HEK293 (cell line): Measurements from ENCODE around the gene PHKB.

ENCODE experiments used
- CTCF ChIA-PET: fragments of 350-600 bp; formaldehyde crosslinking; extraction: SDS; loops from one replicate; lab custom pipeline; 2021; ENCODE audit warnings: antibody characterized with exemption; lab: Yijun Ruan, JAX
- POLR2A ChIA-PET: fragments of 300-600 bp; formaldehyde crosslinking; extraction: SDS; loops from one replicate; lab custom pipeline; 2020; ENCODE audit warnings: antibody characterized with exemption, inconsistent platforms; lab: Yijun Ruan, JAX
- H3K27ac ChIP-seq: fragments of 200-500 bp; sonication (Bioruptor generic); 2 replicates; pipeline ENCODE4 v1.5.1; 2014; ENCODE audit warnings: low read depth, low read length, control low read depth, inconsistent platforms; ENCODE audit errors: extremely low read depth
- H3K36me3 ChIP-seq, 2 experiments: fragments of 200-500 bp in 1 of 2; sonication (Bioruptor generic) in 1 of 2; 1 replicate in 1 of 2; 2 replicates in 1 of 2; pipeline ENCODE4 v1.5.1; 2014 to 2017; ENCODE audit warnings: inconsistent platforms in 2 of 2, low read length in 2 of 2; ENCODE audit not compliant: control insufficient read depth in 2 of 2, insufficient read depth in 1 of 2
- H3K4me1 ChIP-seq: fragments of 200-500 bp; sonication (Bioruptor generic); 2 replicates; pipeline ENCODE4 v1.5.1; 2014; ENCODE audit warnings: mild to moderate bottlenecking, low read length, inconsistent platforms; ENCODE audit not compliant: control insufficient read depth, insufficient read depth
- H3K4me3 ChIP-seq: 2 replicates; pipeline ENCODE4 v1.5.1; 2011; ENCODE audit warnings: low read depth, mild to moderate bottlenecking, control low read depth, low read length, moderate library complexity
- H3K9me3 ChIP-seq: fragments of 200-500 bp; sonication (Bioruptor generic); 2 replicates; pipeline ENCODE4 v1.5.1; 2014; ENCODE audit warnings: low read depth, low read length, inconsistent platforms; ENCODE audit not compliant: control insufficient read depth, insufficient read depth
- PRDM1 ChIP-seq: fragments of 450-650 bp; formaldehyde crosslinking; IDR thresholded peaks from 2 replicates; pipeline ENCODE4; 2016; ENCODE audit warnings: missing biosample characterization, missing genetic modification characterization
- REPIN1 ChIP-seq: fragments of 450-650 bp; formaldehyde crosslinking; IDR thresholded peaks from 2 replicates; pipeline ENCODE4 v1.5.1; 2017; ENCODE audit warnings: missing biosample characterization, missing genetic modification characterization, low read depth
- SALL2 ChIP-seq: fragments of 450-650 bp; formaldehyde crosslinking; IDR thresholded peaks from 2 replicates; pipeline ENCODE4 v1.5.0; 2017; ENCODE audit warnings: missing biosample characterization, mild to moderate bottlenecking, missing genetic modification characterization, borderline replicate concordance
- TSHZ1 ChIP-seq: fragments of 450-650 bp; formaldehyde crosslinking; IDR thresholded peaks from 2 replicates; pipeline ENCODE4 v1.5.1; 2016; ENCODE audit warnings: missing biosample characterization, missing genetic modification characterization, borderline replicate concordance
- ZFP69B ChIP-seq: fragments of 450-650 bp; formaldehyde crosslinking; IDR thresholded peaks from 2 replicates; pipeline ENCODE4 v1.5.1; 2016; ENCODE audit warnings: missing biosample characterization, missing genetic modification characterization
- ZNF114 ChIP-seq: fragments of 450-650 bp; formaldehyde crosslinking; IDR thresholded peaks from 2 replicates; pipeline ENCODE4 v1.5.0; 2017; ENCODE audit warnings: missing biosample characterization, missing genetic modification characterization
- ZNF138 ChIP-seq: fragments of 450-650 bp; formaldehyde crosslinking; IDR thresholded peaks from 2 replicates; pipeline ENCODE4 v1.5.1; 2016; ENCODE audit warnings: missing biosample characterization, missing genetic modification characterization, borderline replicate concordance
- ZNF148 ChIP-seq: fragments of 450-650 bp; formaldehyde crosslinking; IDR thresholded peaks from 2 replicates; pipeline ENCODE4 v1.5.0; 2017; ENCODE audit warnings: missing biosample characterization, missing genetic modification characterization, borderline replicate concordance
- ZNF169 ChIP-seq: fragments of 450-650 bp; formaldehyde crosslinking; IDR thresholded peaks from 2 replicates; pipeline ENCODE4 v1.5.1; 2016; ENCODE audit warnings: missing biosample characterization, missing genetic modification characterization
- ZNF2 ChIP-seq: fragments of 450-650 bp; formaldehyde crosslinking; IDR thresholded peaks from 2 replicates; pipeline ENCODE4 v1.5.1; 2016; ENCODE audit warnings: missing biosample characterization, missing genetic modification characterization
- ZNF350 ChIP-seq: fragments of 450-650 bp; formaldehyde crosslinking; IDR thresholded peaks from 2 replicates; pipeline ENCODE4 v1.5.0; 2017; ENCODE audit warnings: missing biosample characterization, mild to moderate bottlenecking, missing genetic modification characterization
- ZNF404 ChIP-seq: fragments of 450-650 bp; formaldehyde crosslinking; IDR thresholded peaks from 2 replicates; pipeline ENCODE4 v1.5.1; 2017; ENCODE audit warnings: missing biosample characterization, missing genetic modification characterization
- ZNF426 ChIP-seq: fragments of 450-650 bp; formaldehyde crosslinking; IDR thresholded peaks from 2 replicates; pipeline ENCODE4 v1.5.1; 2017; ENCODE audit warnings: missing biosample characterization, missing genetic modification characterization, mild to moderate bottlenecking, inconsistent platforms, moderate library complexity
- ZNF510 ChIP-seq: fragments of 450-650 bp; formaldehyde crosslinking; IDR thresholded peaks from 2 replicates; pipeline ENCODE4 v1.5.1; 2018; ENCODE audit warnings: mild to moderate bottlenecking, missing genetic modification characterization, missing biosample characterization; ENCODE audit not compliant: insufficient replicate concordance
- ZNF518A ChIP-seq: fragments of 450-650 bp; formaldehyde crosslinking; conservative IDR thresholded peaks from 2 replicates; pipeline ENCODE4 v1.5.1; 2016; ENCODE audit warnings: low read depth, missing biosample characterization, missing genetic modification characterization
- ZNF521 ChIP-seq: fragments of 450-650 bp; formaldehyde crosslinking; IDR thresholded peaks from 2 replicates; pipeline ENCODE4 v1.5.1; 2017; ENCODE audit warnings: missing biosample characterization, mild to moderate bottlenecking, missing genetic modification characterization
- ZNF529 ChIP-seq: fragments of 450-650 bp; formaldehyde crosslinking; IDR thresholded peaks from 2 replicates; pipeline ENCODE4 v1.5.1; 2017; ENCODE audit warnings: missing genetic modification characterization, missing biosample characterization; ENCODE audit not compliant: insufficient replicate concordance
- ZNF549 ChIP-seq: fragments of 450-650 bp; IDR thresholded peaks from 2 replicates; pipeline ENCODE4 v1.5.1; 2018; ENCODE audit warnings: missing biosample characterization, missing genetic modification characterization, mild to moderate bottlenecking, inconsistent platforms, moderate library complexity
- ZNF596 ChIP-seq: fragments of 450-650 bp; IDR thresholded peaks from 2 replicates; pipeline ENCODE4 v1.5.0; 2018; ENCODE audit warnings: missing biosample characterization, mild to moderate bottlenecking, missing genetic modification characterization, moderate library complexity
- ZNF660 ChIP-seq: fragments of 450-650 bp; IDR thresholded peaks from 2 replicates; pipeline ENCODE4 v1.5.1; 2018; ENCODE audit warnings: missing biosample characterization, mild to moderate bottlenecking, missing genetic modification characterization
- ZNF677 ChIP-seq: fragments of 450-650 bp; IDR thresholded peaks from 2 replicates; pipeline ENCODE4 v1.5.0; 2018; ENCODE audit warnings: missing biosample characterization, mild to moderate bottlenecking, missing genetic modification characterization, moderate library complexity
- ZNF701 ChIP-seq: fragments of 450-650 bp; formaldehyde crosslinking; IDR thresholded peaks from 2 replicates; pipeline ENCODE4 v1.5.1; 2016; ENCODE audit warnings: missing biosample characterization, missing genetic modification characterization
- ZNF768 ChIP-seq: fragments of 450-650 bp; formaldehyde crosslinking; IDR thresholded peaks from 2 replicates; pipeline ENCODE4 v1.5.1; 2018; ENCODE audit warnings: missing biosample characterization, mild to moderate bottlenecking, missing genetic modification characterization

Gene PHKB

GRCh38 chr16:47726031-47726675, 265.0 kb downstream of the PHKB start (continued):
- TF ChIP-seq ZNF701: no peak
- TF ChIP-seq ZNF529 (tag by site-specific recombination): no peak
- no peak for TF ChIP-seq ZNF677 (tag by site-specific recombination)
- no peak for TF ChIP-seq ZNF169 (tag by site-specific recombination)

GRCh38 chr16:47727131-47727530, 266.0 kb downstream of the PHKB start:
- Histone ChIP-seq H3K4me3 (no peak overlapping the region), H3K36me3 (no peaks in the 10 kb centered on the region), H3K9me3 (no peaks in the 10 kb centered on the region), H3K4me1 (no peaks in the 10 kb centered on the region), H3K27ac (no peak overlapping the region)
- ChIA-PET POLR2A (no interaction called here), CTCF (no interaction called here)
- TF ChIP-seq ZNF660 (tag by site-specific recombination): no peak
- no peak for TF ChIP-seq ZNF404 (tag by site-specific recombination)
- TF ChIP-seq REPIN1 (tag by site-specific recombination): no peak
- no peak for TF ChIP-seq ZNF510 (tag by site-specific recombination)
- no peak for TF ChIP-seq ZNF2 (tag by site-specific recombination)
- no peak for TF ChIP-seq SALL2 (tag by site-specific recombination)
- TF ChIP-seq ZNF521: no peak
- TF ChIP-seq ZNF148 (tag by site-specific recombination): no peak
- TF ChIP-seq ZFP69B (tag by site-specific recombination): no peak
- no peak for TF ChIP-seq TSHZ1 (tag by site-specific recombination)

- CTCF ChIA-PET: interaction anchor here (0.7 kb wide), 1 partner anchor 210 kb away, joined by 3 read pairs; no protein-coding TSS in a partner anchor
- POLR2A ChIA-PET: no interaction called here
- no peak overlapping the region for H3K27ac ChIP-seq
- no peaks in the 10 kb centered on the region for H3K4me1 ChIP-seq
- H3K4me3 ChIP-seq: no peak overlapping the region
- no peaks in the 10 kb centered on the region for H3K9me3 ChIP-seq
- no peaks in the 10 kb centered on the region for H3K36me3 ChIP-seq
- no peak for TF ChIP-seq ZNF521
- TF ChIP-seq ZNF768 (tag by site-specific recombination): no peak
- TF ChIP-seq ZNF518A (tag by site-specific recombination): no peak
- TF ChIP-seq ZNF549 (tag by site-specific recombination): no peak
- TF ChIP-seq PRDM1: no peak
- TF ChIP-seq ZNF596 (tag by site-specific recombination): no peak
- no peak for TF ChIP-seq ZNF114 (tag by site-specific recombination)
- no peak for TF ChIP-seq ZNF169 (tag by site-specific recombination)
- no peak for TF ChIP-seq ZNF350 (tag by site-specific recombination)
- no peak for TF ChIP-seq ZNF138
- no peak for TF ChIP-seq ZNF426 (tag by site-specific recombination)
Observed at GRCh38 chr16:47728205-47728604, 267.1 kb downstream of the PHKB start.
